GM18505 (cell line): Measurements from ENCODE around the gene GRXCR2.

Experiments used
- ATAC-seq: cut with Tn5 transposase; IDR thresholded peaks from one replicate; pipeline ENCODE4 v1.9.1; 2021; ENCODE audit not compliant: unreplicated experiment
- POLR2A ChIP-seq: IDR thresholded peaks from 4 replicates; pipeline ENCODE4 v1.6.1; 2011; ENCODE audit warnings: borderline replicate concordance; ENCODE audit not compliant: insufficient read depth, insufficient read length; ENCODE audit errors: extremely low read depth

Gene GRXCR2

GRCh38 chr5:145872914-145873313 lies at the start of gene GRXCR2:
Gene GRXCR2, minus strand, starts transcription at chr5:145873014. Its CDS starts 46 bp downstream, at chr5:145872968.
- ATAC-seq: no peak
- TF ChIP-seq POLR2A: no peak

- no peak for ATAC-seq
- no peak for TF ChIP-seq POLR2A
These were observed 49.2 kb upstream of the GRXCR2 start for GRCh38 chr5:145922059-145922458.

GRCh38 chr5:145921211-145921610 lies 48.4 kb upstream of the GRXCR2 start:
- no peak for ATAC-seq
- TF ChIP-seq POLR2A: no peak

- TF ChIP-seq POLR2A: no peak
These were observed 47.9 kb upstream of the GRXCR2 start for GRCh38 chr5:145920542-145921210.

GRCh38 chr5:145919413-145919812 lies 46.6 kb upstream of the GRXCR2 start:
- no peak for ATAC-seq
- TF ChIP-seq POLR2A: no peak

More at GRCh38 chr5:145920542-145921210, 47.9 kb upstream of the GRXCR2 start:
- no peak for ATAC-seq

GRCh38 chr5:145918397-145918796 lies 45.6 kb upstream of the GRXCR2 start:
- ATAC-seq: no peak

GRCh38 chr5:145917288-145917687 lies 44.5 kb upstream of the GRXCR2 start:
- ATAC-seq: no peak
- no peak for TF ChIP-seq POLR2A

More at GRCh38 chr5:145918397-145918796, 45.6 kb upstream of the GRXCR2 start:
- TF ChIP-seq POLR2A: no peak

GRCh38 chr5:145915970-145916638 lies 43.3 kb upstream of the GRXCR2 start:
- no peak for ATAC-seq
- no peak for TF ChIP-seq POLR2A

- ATAC-seq: no peak
- TF ChIP-seq POLR2A: no peak
These were observed 40.9 kb upstream of the GRXCR2 start for GRCh38 chr5:145913701-145914100.

GRCh38 chr5:145912594-145912993 lies 39.8 kb upstream of the GRXCR2 start:
- ATAC-seq: no peak

GRCh38 chr5:145912019-145912418 lies 39.2 kb upstream of the GRXCR2 start:
- ATAC-seq: no peak
- no peak for TF ChIP-seq POLR2A

More at GRCh38 chr5:145912594-145912993, 39.8 kb upstream of the GRXCR2 start:
- no peak for TF ChIP-seq POLR2A

GRCh38 chr5:145911164-145911563 lies 38.4 kb upstream of the GRXCR2 start:
- no peak for ATAC-seq
- TF ChIP-seq POLR2A: no peak

- ATAC-seq: no peak
- TF ChIP-seq POLR2A: no peak
These were observed 35.6 kb upstream of the GRXCR2 start for GRCh38 chr5:145908206-145908960.
